GM21723 (cell line): ENCODE measurements around the gene ZNF606.

Experiments used
- ATAC-seq: cut with Tn5 transposase; IDR thresholded peaks from one replicate; pipeline ENCODE4 v1.9.1; 2021; ENCODE audit warnings: mild to moderate bottlenecking, moderate library complexity; ENCODE audit not compliant: unreplicated experiment

The ZNF606 gene

GRCh38 chr19:58002384-58003173 lies at the start of gene ZNF606:
TSS of gene ZNF606 (minus strand) at chr19:58002820. CDS start at chr19:58001319, 1,501 bp downstream.
- ATAC-seq: peak; percentile 94

DNA sequence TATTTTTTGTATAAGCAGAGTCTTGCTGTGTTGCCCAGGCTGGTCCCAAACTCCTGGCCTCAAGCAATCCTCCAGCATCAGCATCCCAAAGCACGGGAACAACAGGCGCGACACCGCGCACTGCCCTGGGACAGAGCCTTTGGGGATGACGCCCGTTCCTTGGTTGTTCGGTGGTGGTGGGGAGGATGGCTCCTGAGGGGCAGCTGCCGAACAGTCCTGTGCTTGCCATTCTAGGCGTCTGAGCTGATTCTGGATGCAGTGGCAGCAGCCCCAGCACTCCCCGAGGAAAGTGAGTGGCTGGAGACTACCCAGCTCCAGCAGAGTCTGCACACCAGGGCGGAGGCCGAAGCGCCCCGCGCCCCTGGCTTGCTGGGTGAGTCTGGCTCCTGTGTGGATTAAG lies 49.6 kb upstream of the ZNF606 start:
- ATAC-seq: no peak

- ATAC-seq: no peak
These were observed 45.1 kb upstream of the ZNF606 start for GRCh38 chr19:58047672-58048071.

- no peak for ATAC-seq
These were observed 44.2 kb upstream of the ZNF606 start for GRCh38 chr19:58046856-58047255.

- no peak for ATAC-seq
These were observed 42.9 kb upstream of the ZNF606 start for GRCh38 chr19:58045411-58046050.

GRCh38 chr19:58044886-58045285 lies 42.3 kb upstream of the ZNF606 start:
- no peak for ATAC-seq

GRCh38 chr19:58044391-58044790 lies 41.8 kb upstream of the ZNF606 start:
- no peak for ATAC-seq

- ATAC-seq: no peak
These were observed 40.1 kb upstream of the ZNF606 start for GRCh38 chr19:58042495-58043340.

- no peak for ATAC-seq
These were observed 38.3 kb upstream of the ZNF606 start for GRCh38 chr19:58040751-58041525.

- no peak for ATAC-seq
These were observed 36.1 kb upstream of the ZNF606 start for GRCh38 chr19:58038688-58039204.

GRCh38 chr19:58037927-58038687 lies 35.5 kb upstream of the ZNF606 start:
- ATAC-seq: no peak

DNA sequence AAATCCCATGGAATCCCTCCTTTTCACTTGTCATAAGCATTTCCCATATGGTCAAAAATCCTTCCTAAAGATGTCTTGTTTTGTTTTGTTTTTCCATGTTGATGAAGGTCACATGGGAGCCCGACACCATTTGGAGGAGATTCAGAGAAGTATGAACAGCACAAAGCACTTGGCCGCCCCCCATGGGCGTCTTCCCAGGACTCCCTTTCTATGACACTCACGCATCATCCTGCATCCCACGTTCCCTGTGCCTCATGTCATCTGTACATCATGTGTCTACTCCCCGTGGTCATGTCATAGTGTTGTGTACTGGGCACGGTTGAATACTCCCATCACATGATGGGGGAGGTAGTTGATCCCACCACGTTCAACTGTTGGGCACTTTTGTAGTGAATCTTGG lies 33.2 kb upstream of the ZNF606 start:
- ATAC-seq: no peak

GRCh38 chr19:58034477-58034793 lies 31.8 kb upstream of the ZNF606 start:
- no peak for ATAC-seq

DNA sequence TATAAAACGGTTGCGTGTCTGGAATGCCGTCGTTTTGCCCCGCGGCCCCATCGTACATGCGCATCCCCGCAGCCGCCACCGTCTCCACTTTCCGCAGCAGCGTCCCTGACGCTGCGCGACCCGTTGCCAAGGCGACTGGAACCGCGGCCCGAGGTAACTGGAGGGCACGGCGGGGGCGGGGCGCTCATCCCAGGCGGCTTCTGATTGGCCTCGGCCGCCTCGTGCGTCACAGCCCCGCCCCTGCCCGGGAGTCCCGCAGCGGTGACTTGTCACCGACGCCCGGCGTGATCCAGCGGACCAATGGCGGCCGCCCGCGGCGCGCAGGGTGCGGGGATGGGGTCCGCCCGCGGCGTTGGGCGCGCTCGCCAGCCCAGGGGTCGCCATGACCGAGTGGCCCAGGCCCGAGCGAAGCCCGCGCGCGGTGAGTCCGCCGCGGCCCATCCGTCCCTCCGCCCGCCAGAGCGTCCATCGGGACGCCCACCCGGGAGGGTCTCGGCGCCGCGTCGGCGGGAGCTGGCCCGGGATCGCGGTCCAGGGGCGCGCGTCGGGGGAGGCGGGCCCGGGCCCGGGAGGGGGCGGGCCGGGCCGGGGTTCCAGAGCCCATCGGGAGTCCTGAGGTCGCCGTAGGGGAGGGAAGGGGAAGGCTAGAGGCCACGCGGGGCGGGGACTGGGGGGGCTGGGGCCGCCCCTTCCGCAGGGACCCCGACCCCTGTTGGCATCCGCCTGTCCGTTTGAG lies 31.3 kb upstream of the ZNF606 start, which contains the start of gene ZSCAN1:
Gene ZSCAN1, plus strand, starts transcription at position 285 of the 736 bp plus-strand sequence. CDS start 3,812 bp downstream, outside the sequence.
- ATAC-seq: no peak

DNA sequence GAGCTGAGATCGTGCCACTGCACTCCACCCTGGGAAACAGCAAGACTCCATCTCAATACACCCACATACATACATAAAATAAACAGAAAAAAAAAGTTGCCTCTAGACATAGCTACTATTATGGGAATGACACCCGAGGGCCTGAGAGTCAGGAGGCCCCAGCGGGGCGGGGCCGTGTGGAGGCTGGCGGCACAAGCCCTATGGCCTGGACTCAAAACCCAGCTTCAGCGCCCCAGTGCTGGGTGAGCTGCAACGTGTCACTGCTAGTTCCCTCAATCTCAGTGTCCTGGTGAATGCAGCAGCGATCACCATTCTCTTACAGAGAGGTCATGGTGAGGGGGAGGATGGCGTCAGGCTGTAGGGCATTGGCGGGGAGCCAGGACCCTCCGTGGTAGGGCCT lies 22.0 kb upstream of the ZNF606 start:
- no peak for ATAC-seq

DNA sequence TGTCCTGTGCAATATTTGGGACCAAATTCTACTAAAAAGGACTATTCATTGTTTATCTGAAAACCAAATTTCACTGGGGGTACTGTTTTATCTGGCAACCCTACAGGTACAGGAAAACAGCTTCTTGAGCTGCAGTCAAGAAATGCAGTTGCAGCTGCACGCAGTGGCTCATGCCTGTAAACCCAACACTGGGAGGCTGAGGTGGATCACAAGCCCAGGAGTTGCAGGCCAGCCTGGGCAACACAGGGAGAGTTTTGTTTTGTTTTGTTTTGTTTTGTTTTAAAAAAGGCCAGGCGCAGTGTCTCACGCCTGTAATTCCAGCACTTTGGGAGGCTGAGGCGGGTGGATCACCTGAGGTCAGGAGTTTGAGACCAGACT lies 19.7 kb upstream of the ZNF606 start:
- ATAC-seq: no peak

GRCh38 chr19:58021541-58022282 lies 19.1 kb upstream of the ZNF606 start:
- ATAC-seq: no peak

DNA sequence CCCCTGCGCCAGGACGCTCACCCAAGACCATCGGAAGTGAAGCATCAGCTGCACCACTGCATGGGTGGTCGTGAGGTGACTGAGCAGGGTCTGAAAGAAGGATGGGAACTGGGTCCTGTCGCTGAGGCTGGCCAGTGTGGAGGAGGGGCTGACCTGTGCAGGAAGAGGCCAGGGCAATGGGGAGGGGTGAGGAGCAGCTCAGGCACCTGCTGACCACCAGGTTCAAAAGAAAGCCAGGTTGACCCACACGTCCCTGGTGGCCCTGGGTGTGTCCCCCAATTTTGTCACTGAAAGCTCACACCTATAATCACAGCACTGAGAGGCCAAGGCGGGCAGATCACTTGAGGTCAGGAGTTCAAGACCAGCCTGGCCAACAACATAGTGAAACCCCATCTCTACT lies 17.5 kb upstream of the ZNF606 start:
- no peak for ATAC-seq

- ATAC-seq: no peak
These were observed 11.5 kb upstream of the ZNF606 start for GRCh38 chr19:58014141-58014540.
